Measurements from ENCODE around the gene KIRREL3.

Gene KIRREL3

DNA sequence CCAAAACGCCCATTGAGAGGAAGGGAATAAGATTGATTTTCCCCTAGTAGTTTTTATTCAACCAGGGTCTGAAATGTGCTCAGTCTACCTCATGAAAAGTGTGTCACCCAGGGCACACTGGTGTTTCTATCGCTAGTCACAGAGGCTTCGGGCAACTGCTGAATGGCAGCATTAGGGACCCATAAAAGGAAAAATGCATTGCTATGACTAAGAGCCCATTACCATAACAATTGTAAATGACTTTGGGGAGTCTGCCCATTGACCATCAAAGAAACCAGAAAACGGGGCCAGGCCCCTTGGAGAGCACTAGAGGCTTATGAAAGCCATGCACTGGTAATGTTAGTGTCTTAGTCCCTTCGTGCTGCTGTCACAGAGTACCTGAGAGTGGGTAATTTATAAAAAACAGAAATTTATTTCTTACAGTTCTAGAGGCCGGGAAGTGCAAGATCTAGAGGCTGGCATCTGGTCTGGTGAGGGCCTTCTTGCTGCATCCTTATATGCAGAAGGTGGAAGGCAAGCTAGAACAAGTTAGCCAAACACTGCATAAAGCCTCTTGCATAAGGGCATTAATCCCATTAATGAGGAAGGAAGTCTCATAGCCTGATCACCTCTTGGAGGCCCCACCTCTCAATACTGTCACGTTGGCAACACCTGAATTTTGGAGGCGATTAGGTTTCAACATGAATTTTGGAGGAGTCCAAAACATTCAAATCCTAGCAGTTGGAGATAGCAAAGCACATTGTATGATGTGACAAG is 338.4 kb downstream of the KIRREL3 start:
- H2AK5ac ChIP-seq (ENCODE audit: low read depth, low read length): no peak overlapping the region
- no CpG with 5 or more reads among the region's 8 CpGs for WGBS, 2 donors (ENCODE audit: extremely low coverage in 2 of 2, insufficient read length in 2 of 2, insufficient replicate concordance in 1 of 2)

DNA sequence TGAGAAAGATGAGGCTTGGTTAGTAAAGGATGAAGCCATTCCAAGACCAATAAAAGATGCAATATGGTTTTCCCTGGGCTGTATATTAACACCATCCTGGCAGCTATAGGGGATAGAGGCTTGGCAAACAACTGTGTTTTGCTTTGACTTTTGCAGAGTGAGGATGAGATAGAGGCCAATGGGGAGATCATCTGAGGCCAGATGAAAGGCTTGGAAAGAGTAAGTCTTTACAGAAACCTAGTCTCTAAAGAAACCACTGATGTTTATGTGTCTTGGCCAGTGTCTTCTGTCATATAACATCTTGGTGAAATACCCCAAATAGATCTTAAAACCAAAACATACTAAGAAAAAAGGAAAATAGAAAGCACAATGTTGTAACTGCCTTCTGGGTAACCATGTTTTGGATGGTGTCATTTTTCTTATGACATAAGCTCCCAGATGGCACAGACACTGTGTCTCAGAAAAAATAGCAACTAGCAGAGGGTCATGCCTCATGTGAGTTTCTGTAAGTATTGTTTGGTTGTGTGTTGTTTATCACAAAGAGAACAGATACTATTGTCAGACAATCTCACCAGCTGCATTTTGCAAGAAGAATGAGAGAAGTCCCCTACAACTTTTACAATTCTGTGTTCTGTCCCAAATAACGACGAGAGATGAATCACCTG is 339.7 kb downstream of the KIRREL3 start:
- Histone ChIP-seq H3K27me3 (ENCODE audit: control insufficient read depth in 3 of 3, insufficient read depth in 3 of 3, low read depth in 1 of 3, low read length in 3 of 3) (no peaks in the 10 kb centered on the region), H3K4me1 (ENCODE audit: control insufficient read depth in 2 of 2, insufficient read depth in 1 of 2, low read depth in 1 of 2, low read length in 2 of 2) (peaks cover 0 to 2% of the 10 kb centered on the region in 2 donors), H3K36me3 (replicated peaks in 1 of 2; ENCODE audit: control insufficient read depth in 2 of 2, insufficient read depth in 2 of 2, low read length in 2 of 2) (no peaks in the 10 kb centered on the region), H2AK5ac (ENCODE audit: low read depth, low read length) (no peak overlapping the region), H4K8ac (ENCODE audit: low read depth, low read length) (no peak overlapping the region), H3K27ac (replicated peaks; ENCODE audit: low read length) (no peak overlapping the region), H3K23ac (ENCODE audit: low read depth, low read length, poor library complexity) (no peak overlapping the region), H4K91ac (ENCODE audit: low read depth, low read length, poor library complexity) (no peak overlapping the region), H2BK12ac (ENCODE audit: low read length) (no peak overlapping the region), H2BK15ac (ENCODE audit: low read length) (no peak overlapping the region), H3K9ac (ENCODE audit: low read depth, low read length, poor library complexity) (no peak overlapping the region), H3K18ac (ENCODE audit: low read length) (no peak overlapping the region), H3K79me1 (ENCODE audit: low read depth, low read length) (no peaks in the 10 kb centered on the region), H2BK120ac (ENCODE audit: low read depth, low read length) (no peak overlapping the region), H3K14ac (ENCODE audit: low read length) (no peak overlapping the region), H3K9me3 (replicated peaks in 1 of 2; ENCODE audit: control insufficient read depth in 2 of 2, insufficient read depth in 1 of 2, low read depth in 1 of 2, low read length in 2 of 2) (no peaks in the 10 kb centered on the region), H3K4ac (ENCODE audit: low read length) (no peak overlapping the region), H3K4me3 (ENCODE audit: low read length in 2 of 2) (no peak overlapping the region), H2AFZ (ENCODE audit: low read length) (no peak overlapping the region), H2BK5ac (ENCODE audit: low read length) (no peak overlapping the region), H3K4me2 (ENCODE audit: insufficient read depth, low read length, poor library complexity, severe bottlenecking) (no peak overlapping the region)
- WGBS, 2 donors (ENCODE audit: extremely low coverage in 2 of 2, insufficient read length in 2 of 2, insufficient replicate concordance in 1 of 2): no CpG with 5 or more reads among the region's 2 CpGs
- DNase-seq (ENCODE audit: low spot score): no peak

More for the DNA sequence above, 338.4 kb downstream of the KIRREL3 start:
- Histone ChIP-seq H3K18ac (ENCODE audit: low read length) (no peak overlapping the region), H2BK12ac (ENCODE audit: low read length) (no peak overlapping the region), H3K9ac (ENCODE audit: low read depth, low read length, poor library complexity) (no peak overlapping the region), H3K9me3 (replicated peaks in 1 of 2; ENCODE audit: control insufficient read depth in 2 of 2, insufficient read depth in 1 of 2, low read depth in 1 of 2, low read length in 2 of 2) (no peaks in the 10 kb centered on the region), H2BK5ac (ENCODE audit: low read length) (no peak overlapping the region), H3K27ac (replicated peaks; ENCODE audit: low read length) (no peak overlapping the region), H3K79me1 (ENCODE audit: low read depth, low read length) (no peaks in the 10 kb centered on the region), H3K4me2 (ENCODE audit: insufficient read depth, low read length, poor library complexity, severe bottlenecking) (no peak overlapping the region), H3K4me3 (ENCODE audit: low read length in 2 of 2) (no peak overlapping the region), H2BK120ac (ENCODE audit: low read depth, low read length) (no peak overlapping the region), H3K36me3 (replicated peaks in 1 of 2; ENCODE audit: control insufficient read depth in 2 of 2, insufficient read depth in 2 of 2, low read length in 2 of 2) (no peaks in the 10 kb centered on the region), H2BK15ac (ENCODE audit: low read length) (no peak overlapping the region), H2AFZ (ENCODE audit: low read length) (no peak overlapping the region), H4K8ac (ENCODE audit: low read depth, low read length) (no peak overlapping the region), H4K91ac (ENCODE audit: low read depth, low read length, poor library complexity) (no peak overlapping the region), H3K4ac (ENCODE audit: low read length) (no peak overlapping the region), H3K4me1 (ENCODE audit: control insufficient read depth in 2 of 2, insufficient read depth in 1 of 2, low read depth in 1 of 2, low read length in 2 of 2) (no peaks in the 10 kb centered on the region), H3K14ac (ENCODE audit: low read length) (no peak overlapping the region), H3K23ac (ENCODE audit: low read depth, low read length, poor library complexity) (no peak overlapping the region), H3K27me3 (ENCODE audit: control insufficient read depth in 3 of 3, insufficient read depth in 3 of 3, low read depth in 1 of 3, low read length in 3 of 3) (no peaks in the 10 kb centered on the region)
- DNase-seq (ENCODE audit: low spot score): no peak

DNA sequence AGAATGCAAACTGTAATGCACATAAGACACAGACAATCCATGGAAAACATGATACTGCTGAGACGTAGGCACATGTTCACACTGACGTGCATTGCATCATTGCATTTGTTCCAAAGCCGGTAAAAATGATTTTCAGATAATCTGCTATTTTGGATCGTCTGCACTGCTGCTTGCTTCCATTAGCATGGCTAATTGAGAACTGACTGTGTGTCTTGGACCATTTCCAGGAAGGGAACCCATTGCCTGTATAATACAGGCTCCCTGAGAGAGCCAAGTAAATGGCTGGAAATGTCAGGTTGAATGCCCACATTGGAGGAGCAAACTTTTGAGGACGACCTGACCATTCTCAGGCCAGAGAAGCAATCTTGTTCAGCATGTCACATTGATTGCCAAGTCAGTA is 340.2 kb downstream of the KIRREL3 start:
- Histone ChIP-seq H3K18ac (ENCODE audit: low read length) (no peak overlapping the region), H2BK120ac (ENCODE audit: low read depth, low read length) (no peak overlapping the region), H2BK5ac (ENCODE audit: low read length) (no peak overlapping the region), H4K91ac (ENCODE audit: low read depth, low read length, poor library complexity) (no peak overlapping the region), H4K8ac (ENCODE audit: low read depth, low read length) (no peak overlapping the region), H3K4me1 (ENCODE audit: control insufficient read depth in 2 of 2, insufficient read depth in 1 of 2, low read depth in 1 of 2, low read length in 2 of 2) (peaks cover 0 to 6% of the 10 kb centered on the region in 2 donors), H3K27me3 (ENCODE audit: control insufficient read depth in 3 of 3, insufficient read depth in 3 of 3, low read depth in 1 of 3, low read length in 3 of 3) (no peaks in the 10 kb centered on the region), H3K9me3 (replicated peaks in 1 of 2; ENCODE audit: control insufficient read depth in 2 of 2, insufficient read depth in 1 of 2, low read depth in 1 of 2, low read length in 2 of 2) (no peaks in the 10 kb centered on the region), H2AFZ (ENCODE audit: low read length) (no peak overlapping the region), H3K23ac (ENCODE audit: low read depth, low read length, poor library complexity) (no peak overlapping the region), H3K79me1 (ENCODE audit: low read depth, low read length) (no peaks in the 10 kb centered on the region), H3K4ac (ENCODE audit: low read length) (no peak overlapping the region), H3K14ac (ENCODE audit: low read length) (no peak overlapping the region), H2BK12ac (ENCODE audit: low read length) (no peak overlapping the region), H3K27ac (replicated peaks; ENCODE audit: low read length) (no peak overlapping the region), H2BK15ac (ENCODE audit: low read length) (no peak overlapping the region), H3K9ac (ENCODE audit: low read depth, low read length, poor library complexity) (no peak overlapping the region), H3K4me3 (ENCODE audit: low read length in 2 of 2) (no peak overlapping the region), H2AK5ac (ENCODE audit: low read depth, low read length) (no peak overlapping the region), H3K4me2 (ENCODE audit: insufficient read depth, low read length, poor library complexity, severe bottlenecking) (no peak overlapping the region), H3K36me3 (replicated peaks in 1 of 2; ENCODE audit: control insufficient read depth in 2 of 2, insufficient read depth in 2 of 2, low read length in 2 of 2) (no peaks in the 10 kb centered on the region)
- DNase-seq (ENCODE audit: low spot score): no peak
- WGBS, 2 donors (ENCODE audit: extremely low coverage in 2 of 2, insufficient read length in 2 of 2, insufficient replicate concordance in 1 of 2): no CpG with 5 or more reads among the region's 5 CpGs

DNA sequence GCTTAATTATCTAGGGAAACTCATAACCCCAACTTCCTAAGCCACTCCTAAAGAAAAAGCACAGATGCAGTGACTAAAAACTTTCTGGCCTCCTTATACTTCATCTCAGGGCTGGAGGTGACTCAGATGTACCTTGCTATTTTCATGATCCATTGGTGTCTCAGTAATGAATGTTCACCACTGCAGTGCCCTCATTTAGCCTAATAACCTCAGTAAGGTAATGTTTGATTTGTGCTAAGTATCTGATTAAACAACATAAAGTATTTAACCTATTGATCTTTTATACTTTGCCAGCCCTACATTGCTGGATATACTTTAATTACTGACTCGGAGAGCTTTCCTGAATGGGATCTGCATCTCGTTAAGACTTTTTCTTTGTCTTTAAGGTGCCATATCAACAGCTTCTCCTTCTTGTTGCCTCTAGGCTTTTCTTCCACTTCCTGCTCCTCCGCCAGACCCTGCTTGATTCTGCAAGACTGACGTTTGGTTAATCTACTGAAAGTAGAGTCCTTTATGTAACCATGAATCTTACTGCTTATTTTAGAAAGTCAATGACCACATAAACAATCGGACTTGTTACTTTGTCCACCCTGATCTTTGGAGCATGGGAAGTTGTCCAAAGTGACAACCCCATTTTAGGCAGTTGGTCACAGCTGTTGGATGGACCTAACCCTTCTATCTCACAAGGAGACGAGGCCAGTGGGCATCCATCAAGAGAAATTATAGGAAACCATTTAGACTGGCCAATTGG is 342.1 kb downstream of the KIRREL3 start:
- no peak overlapping the region for H2BK12ac ChIP-seq (ENCODE audit: low read length)
- H3K4ac ChIP-seq (ENCODE audit: low read length): no peak overlapping the region
- H3K27ac ChIP-seq (replicated peaks; ENCODE audit: low read length): no peak overlapping the region
- no peak overlapping the region for H2BK5ac ChIP-seq (ENCODE audit: low read length)
- H3K4me3 ChIP-seq (ENCODE audit: low read length in 2 of 2): no peak overlapping the region
- no peak overlapping the region for H3K14ac ChIP-seq (ENCODE audit: low read length)
- no peak overlapping the region for H3K4me2 ChIP-seq (ENCODE audit: insufficient read depth, low read length, poor library complexity, severe bottlenecking)
- H2BK15ac ChIP-seq (ENCODE audit: low read length): no peak overlapping the region
- H2AFZ ChIP-seq (ENCODE audit: low read length): no peak overlapping the region
- no peak overlapping the region for H2AK5ac ChIP-seq (ENCODE audit: low read depth, low read length)
- H3K23ac ChIP-seq (ENCODE audit: low read depth, low read length, poor library complexity): no peak overlapping the region
- no peaks in the 10 kb centered on the region for H3K79me1 ChIP-seq (ENCODE audit: low read depth, low read length)
- no peaks in the 10 kb centered on the region for H3K36me3 ChIP-seq (replicated peaks in 1 of 2; ENCODE audit: control insufficient read depth in 2 of 2, insufficient read depth in 2 of 2, low read length in 2 of 2)
- no peaks in the 10 kb centered on the region for H3K9me3 ChIP-seq (replicated peaks in 1 of 2; ENCODE audit: control insufficient read depth in 2 of 2, insufficient read depth in 1 of 2, low read depth in 1 of 2, low read length in 2 of 2)
- H2BK120ac ChIP-seq (ENCODE audit: low read depth, low read length): no peak overlapping the region
- H3K9ac ChIP-seq (ENCODE audit: low read depth, low read length, poor library complexity): no peak overlapping the region
- no peak overlapping the region for H3K18ac ChIP-seq (ENCODE audit: low read length)
- H3K4me1 ChIP-seq (ENCODE audit: control insufficient read depth in 2 of 2, insufficient read depth in 1 of 2, low read depth in 1 of 2, low read length in 2 of 2): peaks cover 0 to 13% of the 10 kb centered on the region in 2 donors
- H3K27me3 ChIP-seq (ENCODE audit: control insufficient read depth in 3 of 3, insufficient read depth in 3 of 3, low read depth in 1 of 3, low read length in 3 of 3): no peaks in the 10 kb centered on the region
- no peak overlapping the region for H4K8ac ChIP-seq (ENCODE audit: low read depth, low read length)
- H4K91ac ChIP-seq (ENCODE audit: low read depth, low read length, poor library complexity): no peak overlapping the region
- WGBS, 2 donors (ENCODE audit: extremely low coverage in 2 of 2, insufficient read length in 2 of 2, insufficient replicate concordance in 1 of 2): no CpG with 5 or more reads among the region's 6 CpGs
- DNase-seq (ENCODE audit: low spot score): no peak

Data from neuronal stem cell (in vitro differentiated cells).